GM21717 (cell line): Measurements from ENCODE around the gene SESN1.
"Not testable (repeated sequence)": the region's sequence is repeated elsewhere in the genome, so short reads cannot be mapped to it uniquely, and the experiment has no call there.

Experiments
- ATAC-seq: cut with Tn5 transposase; IDR thresholded peaks from one replicate; pipeline ENCODE4 v1.9.1; 2021; ENCODE audit warnings: mild to moderate bottlenecking, moderate library complexity; ENCODE audit not compliant: unreplicated experiment

The SESN1 gene

GRCh38 chr6:109094416-109095035 is at the start of gene SESN1:
TSS of gene SESN1 (minus strand) at chr6:109094846. CDS start at chr6:109094073, 773 bp downstream.
- ATAC-seq, result peak; percentile 68

GRCh38 chr6:109143191-109143590 is 48.5 kb upstream of the SESN1 start:
- ATAC-seq, result no peak

GRCh38 chr6:109142067-109142466 is 47.4 kb upstream of the SESN1 start:
- ATAC-seq, result not testable (repeated sequence)

- ATAC-seq, result no peak
Measured at GRCh38 chr6:109139109-109139508, 44.5 kb upstream of the SESN1 start.

GRCh38 chr6:109136530-109136929 is 41.9 kb upstream of the SESN1 start:
- not testable (repeated sequence) for ATAC-seq

- ATAC-seq, result not testable (repeated sequence)
Measured at GRCh38 chr6:109136039-109136438, 41.4 kb upstream of the SESN1 start.

- not testable (repeated sequence) for ATAC-seq
Measured at GRCh38 chr6:109135600-109135999, 41.0 kb upstream of the SESN1 start.

- no peak for ATAC-seq
Measured at GRCh38 chr6:109130065-109130464, 35.4 kb upstream of the SESN1 start.

GRCh38 chr6:109125504-109125903 is 30.9 kb upstream of the SESN1 start:
- no peak for ATAC-seq

GRCh38 chr6:109124219-109124618 is 29.6 kb upstream of the SESN1 start:
- ATAC-seq, result no peak

GRCh38 chr6:109121411-109121810 is 26.8 kb upstream of the SESN1 start:
- ATAC-seq, result no peak

GRCh38 chr6:109118871-109119354 is 24.3 kb upstream of the SESN1 start:
- no peak for ATAC-seq

GRCh38 chr6:109118337-109118736 is 23.7 kb upstream of the SESN1 start:
- no peak for ATAC-seq

- ATAC-seq, result no peak
Measured at GRCh38 chr6:109117346-109118035, 22.8 kb upstream of the SESN1 start.

- ATAC-seq, result not testable (repeated sequence)
Measured at GRCh38 chr6:109112663-109113062, 18.0 kb upstream of the SESN1 start.

GRCh38 chr6:109109663-109110062 is 15.0 kb upstream of the SESN1 start:
- ATAC-seq, result not testable (repeated sequence)

GRCh38 chr6:109105681-109106080 is 11.0 kb upstream of the SESN1 start:
- ATAC-seq, result no peak

- ATAC-seq, result no peak
Measured at GRCh38 chr6:109104512-109104911, 9.9 kb upstream of the SESN1 start.

- no peak for ATAC-seq
Measured at GRCh38 chr6:109103942-109104341, 9.3 kb upstream of the SESN1 start.

GRCh38 chr6:109102762-109103161 is 8.1 kb upstream of the SESN1 start:
- ATAC-seq, result no peak

- ATAC-seq, result no peak
Measured at GRCh38 chr6:109097661-109098060, 3.0 kb upstream of the SESN1 start.

- no peak for ATAC-seq
Measured at GRCh38 chr6:109096208-109096607, 1.6 kb upstream of the SESN1 start.

GRCh38 chr6:109095835-109096084 is 1.1 kb upstream of the SESN1 start:
- no peak for ATAC-seq
